Ovary (tissue), 9 donors: Measurements from ENCODE around the gene RTTN. TPM values are rescaled to one million over a fixed set of nuclear protein-coding genes. Genes with fewer than 3 reads are reported as not detected.

Experiments used
- DNase-seq, 5 donors: peaks; one replicate each; pipeline ENCODE4 v3.0.0-alpha.2; 2019 to 2020
- H3K27ac ChIP-seq, 2 donors: fragments of 200-600 bp; one replicate each; pipeline versions ENCODE4 v1.5.1 to v1.8.0; 2019 to 2022
- H3K27me3 ChIP-seq: fragments of 200-600 bp; one replicate; pipeline ENCODE4 v1.8.0; 2022
- H3K36me3 ChIP-seq: fragments of 200-600 bp; sonication (generic); one replicate; pipeline ENCODE4 v1.5.1; 2019
- H3K4me1 ChIP-seq: one replicate; pipeline ENCODE4 v1.8.1; 2013; ENCODE audit warnings: mild to moderate bottlenecking, moderate library complexity; ENCODE audit not compliant: insufficient read depth
- H3K4me3 ChIP-seq: fragments of 200-600 bp; sonication (generic); one replicate; pipeline ENCODE4 v1.5.1; 2017
- H3K9me3 ChIP-seq, 2 donors: fragments of 200-600 bp in 1 of 2; sonication (generic) in 1 of 2; one replicate each; pipeline versions ENCODE4 v1.5.1 to v1.8.1; 2013 to 2019; ENCODE audit warnings: mild to moderate bottlenecking in 1 of 2, moderate library complexity in 1 of 2
- EP300 ChIP-seq: sonication (generic); formaldehyde crosslinking; IDR thresholded peaks from one replicate; pipeline ENCODE4 v1.6.1; 2017; ENCODE audit warnings: antibody characterized with exemption
- POLR2A ChIP-seq: fragments of 450-650 bp; IDR thresholded peaks from one replicate; pipeline ENCODE4 v1.6.1; 2017; ENCODE audit warnings: antibody characterized with exemption, mild to moderate bottlenecking, moderate library complexity
- WGBS, 3 donors: extraction: QIAGEN DNeasy Blood & Tissue Kit in 1 of 3; methylation state at CpG; one replicate each; pipeline versions ENCODE4 v1.1.5 to v1.1.7; 2013 to 2017; 5-methylcytosine and 5-hydroxymethylcytosine counted together
- intact Hi-C, 4 donors: fragments of 100-400 bp; cut with DNase I; formaldehyde crosslinking; loops; one replicate each; pipeline versions ENCODE4 v1.11.0 to v1.15.1; 2022 to 2023
- polyA plus RNA-seq, 2 donors: library from polyadenylated mRNA; stranded (reverse); fragments of 200-250 nt in 1 of 2; fragments of 350-450 nt in 1 of 2; fragmentation: Illumina TruSeq in 1 of 2; extraction: RNeasy Lipid Tissue Mini Kit (QIAGEN cat#74804) in 1 of 2; gene quantifications; one replicate each; pipeline ENCODE4 v1.2.3, GENCODE V29; 2013 to 2014
- total RNA-seq, 7 donors: library from RNA; depleted of rRNA in 2 of 7; stranded (reverse); fragments of >200 nt in 2 of 7; fragmentation: NEBNext Ultra II Directional in 3 of 7; extraction: Animal tissue kit (Norgen Biotek cat#: 25700) in 3 of 7; gene quantifications; one replicate each; pipeline versions ENCODE4 v1.1.0 to v1.2.4, GENCODE V29; 2016 to 2023
- TF ChIP-seq, protein P1 (sequence below), 3 donors: fragments of 450-650 bp in 2 of 3; fragments of 200-600 bp in 1 of 3; IDR thresholded peaks; one replicate each; pipeline versions ENCODE4 v1.5.1 to v1.8.0; 2016 to 2022; ENCODE audit warnings: antibody characterized with exemption in 3 of 3, mild to moderate bottlenecking in 1 of 3
- donor health status: DM: no; HTN: no; CAD: no; lungs with moderate emphysema.
- donor health status: DM: no; HTN: no; CAD: no.
- donor health status: Bipolar disorder and iron deficiency.
- donor health status: DM: yes; HTN: yes; CAD: no.
- donor health status: DM: no; HTN: no; CAD: no.
- donor health status: DM: yes; HTN: yes; CAD: no.

The RTTN gene
- total and polyA plus RNA-seq, 9 donors = 6.2 to 22.4 (median 14.9) TPM

- 85 to 94% (median 89%) methylated on average over 3 of the region's 3 CpGs for WGBS, 3 donors
- Histone ChIP-seq H3K9me3 (no peaks in the 10 kb centered on the region), H3K27me3 (no peaks in the 10 kb centered on the region), H3K4me3 (no peak overlapping the region), H3K36me3 (no peaks in the 10 kb centered on the region), H3K27ac (no peak overlapping the region), H3K4me1 (no peaks in the 10 kb centered on the region)
- no peak for DNase-seq
- intact Hi-C loops = no loop called here
- TF ChIP-seq, protein P1, sequence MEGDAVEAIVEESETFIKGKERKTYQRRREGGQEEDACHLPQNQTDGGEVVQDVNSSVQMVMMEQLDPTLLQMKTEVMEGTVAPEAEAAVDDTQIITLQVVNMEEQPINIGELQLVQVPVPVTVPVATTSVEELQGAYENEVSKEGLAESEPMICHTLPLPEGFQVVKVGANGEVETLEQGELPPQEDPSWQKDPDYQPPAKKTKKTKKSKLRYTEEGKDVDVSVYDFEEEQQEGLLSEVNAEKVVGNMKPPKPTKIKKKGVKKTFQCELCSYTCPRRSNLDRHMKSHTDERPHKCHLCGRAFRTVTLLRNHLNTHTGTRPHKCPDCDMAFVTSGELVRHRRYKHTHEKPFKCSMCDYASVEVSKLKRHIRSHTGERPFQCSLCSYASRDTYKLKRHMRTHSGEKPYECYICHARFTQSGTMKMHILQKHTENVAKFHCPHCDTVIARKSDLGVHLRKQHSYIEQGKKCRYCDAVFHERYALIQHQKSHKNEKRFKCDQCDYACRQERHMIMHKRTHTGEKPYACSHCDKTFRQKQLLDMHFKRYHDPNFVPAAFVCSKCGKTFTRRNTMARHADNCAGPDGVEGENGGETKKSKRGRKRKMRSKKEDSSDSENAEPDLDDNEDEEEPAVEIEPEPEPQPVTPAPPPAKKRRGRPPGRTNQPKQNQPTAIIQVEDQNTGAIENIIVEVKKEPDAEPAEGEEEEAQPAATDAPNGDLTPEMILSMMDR (IDR thresholded peaks at IDR 0.05) = no peak
- TF ChIP-seq EP300 (no peak), POLR2A (no peak)
Measured at GRCh38 chr18:69961718-69962117, 243.8 kb downstream of the RTTN start.

GRCh38 chr18:69958422-69958821, 247.1 kb downstream of the RTTN start:
- Histone ChIP-seq H3K27ac (no peak overlapping the region), H3K4me3 (no peak overlapping the region), H3K27me3 (no peaks in the 10 kb centered on the region), H3K36me3 (no peaks in the 10 kb centered on the region), H3K9me3 (no peaks in the 10 kb centered on the region), H3K4me1 (no peaks in the 10 kb centered on the region)
- DNase-seq = no peak
- intact Hi-C loops = no loop called here
- 94 to 98% (median 95%) methylated on average over 5 of the region's 5 CpGs for WGBS, 3 donors
- no peak for TF ChIP-seq EP300
- TF ChIP-seq, protein P1 (IDR thresholded peaks at IDR 0.05) = no peak
- TF ChIP-seq POLR2A = no peak

- no peaks in the 10 kb centered on the region for H3K4me1 ChIP-seq
- H3K27me3 ChIP-seq = no peaks in the 10 kb centered on the region
- intact Hi-C loops = no loop called here
- no peaks in the 10 kb centered on the region for H3K9me3 ChIP-seq
- no peak overlapping the region for H3K27ac ChIP-seq
- H3K36me3 ChIP-seq = no peaks in the 10 kb centered on the region
- TF ChIP-seq, protein P1 (IDR thresholded peaks at IDR 0.05) = no peak
- TF ChIP-seq POLR2A (no peak), EP300 (no peak)
- 91 to 92% (median 92%) methylated on average over 3 of the region's 3 CpGs for WGBS, 3 donors
- no peak for DNase-seq
- H3K4me3 ChIP-seq = no peak overlapping the region
Measured at GRCh38 chr18:69957747-69958146, 247.7 kb downstream of the RTTN start.

DNA sequence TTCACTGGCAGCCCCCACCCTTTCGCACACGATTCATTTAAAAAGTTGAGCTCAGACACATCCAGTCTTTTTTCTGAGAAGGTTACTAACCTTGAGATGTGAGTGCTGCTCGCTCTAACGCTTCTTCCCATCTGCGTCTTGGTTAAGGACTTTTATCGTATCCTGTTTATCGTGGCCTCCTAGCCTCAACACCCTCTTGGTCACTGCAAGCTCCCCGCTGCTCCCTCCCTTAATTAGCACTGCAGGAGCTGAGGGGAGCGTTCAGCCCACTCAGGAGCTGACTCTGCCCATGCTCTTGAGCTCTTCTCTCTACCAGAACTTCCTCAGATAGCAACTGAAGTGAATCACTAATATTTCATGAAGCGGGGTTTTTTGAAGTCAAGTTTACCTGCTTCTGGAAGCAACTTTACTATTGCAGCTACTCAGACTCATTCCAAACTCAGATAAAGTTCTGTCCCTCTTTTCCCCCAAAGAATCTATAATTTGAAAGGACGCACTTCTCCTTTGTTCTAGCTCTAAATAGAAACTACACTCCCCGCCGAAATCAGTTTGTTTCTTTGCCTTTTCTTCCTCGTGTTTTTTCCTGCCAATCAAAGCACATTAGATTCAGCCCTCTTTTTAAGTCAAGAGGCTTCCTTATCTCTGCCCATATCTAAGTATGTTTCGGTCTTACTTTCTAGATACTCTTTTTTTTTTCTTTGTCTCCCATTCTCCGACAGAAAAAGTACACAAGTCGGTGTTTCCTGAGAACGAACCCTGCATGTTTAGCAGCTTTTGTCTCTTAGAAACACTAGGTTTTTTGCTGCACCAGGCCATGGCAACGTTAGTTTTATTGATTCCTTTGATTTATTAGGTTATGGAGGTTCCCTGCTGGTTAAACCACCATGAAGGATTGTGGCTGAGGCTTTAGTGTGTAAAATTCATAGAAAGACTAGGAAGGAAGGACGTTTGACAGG, 248.5 kb downstream of the RTTN start:
- whole genome bisulfite sequencing, 3 donors = 59 to 65% (median 61%) methylated on average over 20 of the region's 20 CpGs
- no peaks in the 10 kb centered on the region for H3K9me3 ChIP-seq
- H3K27ac ChIP-seq = no peak overlapping the region
- intact Hi-C loops = no loop called here
- no peak overlapping the region for H3K4me3 ChIP-seq
- H3K36me3 ChIP-seq = no peaks in the 10 kb centered on the region
- no peaks in the 10 kb centered on the region for H3K27me3 ChIP-seq
- TF ChIP-seq, protein P1 (IDR thresholded peaks at IDR 0.05) = no peak
- TF ChIP-seq EP300 (no peak), POLR2A (no peak)
- H3K4me1 ChIP-seq = no peaks in the 10 kb centered on the region
- DNase-seq = no peak
